GM19025 (cell line): ENCODE data around the gene LIMS2.

Experiments
- ATAC-seq: cut with Tn5 transposase; IDR thresholded peaks from one replicate; pipeline ENCODE4 v1.9.1; 2021; ENCODE audit warnings: mild to moderate bottlenecking, low read depth, moderate library complexity; ENCODE audit not compliant: unreplicated experiment

Gene LIMS2

DNA sequence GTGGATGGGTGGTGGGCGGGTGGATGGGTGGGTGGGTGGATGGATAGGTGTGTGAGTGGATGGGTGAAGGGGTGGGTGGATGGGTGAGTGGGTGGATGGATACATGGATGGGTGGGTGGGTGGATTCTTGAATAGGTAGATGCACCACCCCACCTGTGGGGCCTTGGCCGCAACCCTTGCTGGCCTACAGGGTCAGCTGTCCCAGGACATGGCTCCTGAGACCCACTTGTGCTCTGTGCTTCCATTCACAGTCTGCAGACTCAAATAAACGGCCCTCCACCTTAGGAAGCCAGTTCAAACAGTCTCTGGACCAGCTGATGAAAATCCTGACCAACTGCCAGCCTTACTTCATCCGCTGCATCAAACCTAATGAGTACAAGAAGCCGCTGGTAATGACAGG, 85.5 kb downstream of the LIMS2 start:
- no peak for ATAC-seq

- no peak for ATAC-seq
These were observed 86.0 kb downstream of the LIMS2 start for GRCh38 chr2:127589358-127589757.
